ENCODE data around the gene CST6. TPM values are rescaled to one million over a fixed set of nuclear protein-coding genes. Genes with fewer than 3 reads are reported as not detected.

The CST6 gene
- total and polyA plus RNA-seq, 2 of the 4 experiments (the other 2 are of a cell fraction) = 0.54 to 3.0 TPM

- Histone ChIP-seq H3K14ac (replicated peaks; ENCODE audit: low read depth, low read length) (no peak overlapping the region), H3K79me1 (ENCODE audit: low read depth in 1 of 2, low read length in 2 of 2) (no peaks in the 10 kb centered on the region), H3K4me1 (ENCODE audit: control insufficient read depth, insufficient read depth, low read length) (no peaks in the 10 kb centered on the region; the same call in 1 of the 2 replicates), H2BK20ac (ENCODE audit: low read depth, low read length) (no peak overlapping the region), H4K20me1 (ENCODE audit: insufficient read depth, low read length) (0 out of 2 replicates have a peak, but pooled peaks cover 3% of the 10 kb centered on the region), H4K5ac (ENCODE audit: low read depth, low read length) (no peak overlapping the region), H3K9ac (ENCODE audit: low read depth, low read length) (no peak overlapping the region), H3K56ac (ENCODE audit: extremely low read depth, insufficient read depth, low read length) (no peak overlapping the region), H3K9me1 (ENCODE audit: insufficient read depth, low read length) (no peaks in the 10 kb centered on the region), H3K27me3 (ENCODE audit: control insufficient read depth, insufficient read depth, low read length) (peaks cover 15% of the 10 kb centered on the region), H2BK5ac (ENCODE audit: low read depth, low read length, poor library complexity, severe bottlenecking) (no peak overlapping the region), H2BK120ac (ENCODE audit: low read depth, low read length) (no peak overlapping the region), H3K23ac (ENCODE audit: low read depth, low read length) (no peak overlapping the region), H3K4me2 (ENCODE audit: low read depth, low read length) (no peak overlapping the region), H2BK15ac (ENCODE audit: low read depth, low read length) (no peak overlapping the region), H3K36me3 (ENCODE audit: control insufficient read depth, insufficient read depth, low read length) (no peaks in the 10 kb centered on the region), H2AFZ (replicated peaks; ENCODE audit: low read length, poor library complexity) (no peak overlapping the region), H2AK5ac (ENCODE audit: low read depth, low read length) (no peak overlapping the region), H4K8ac (ENCODE audit: low read depth in 2 of 2, low read length in 2 of 2) (no peak overlapping the region), H3K27ac (ENCODE audit: insufficient read depth, low read length) (no peak overlapping the region), H3K4ac (ENCODE audit: low read depth, low read length) (no peak overlapping the region), H3K18ac (ENCODE audit: low read depth, low read length) (no peak overlapping the region), H3K4me3 (ENCODE audit: insufficient read depth, low read depth, low read length) (no peak overlapping the region), H3K9me3 (ENCODE audit: control insufficient read depth, insufficient read depth, low read length) (peaks cover 7% of the 10 kb centered on the region; the same call in 1 of the 2 replicates), H2AK9ac (replicated peaks; ENCODE audit: low read depth, low read length, poor library complexity) (no peak overlapping the region), H4K91ac (ENCODE audit: insufficient read depth, low read depth, low read length) (no peak overlapping the region)
- dilution Hi-C loops (cut with HindIII; ENCODE audit: low sequenced_read_pairs, unreplicated experiment) = no loop called here
- ChIA-PET POLR2A (ENCODE audit: unreplicated experiment) (interaction anchor here (0.5 kb wide), 1 partner anchor 15 kb away, joined by 4 read pairs; no protein-coding TSS in a partner anchor), CTCF (interaction anchor here (1.2 kb wide), 1 partner anchor 13 kb away, joined by 4 read pairs; no protein-coding TSS in a partner anchor)
- in situ Hi-C loops (cut with MboI; ENCODE audit: low sequenced_read_pairs) = no loop called here
- no TSS peak for BruUV-seq (replicated peaks)
- WGBS, 2 experiments (ENCODE audit: extremely low coverage in 2 of 2, insufficient read length in 1 of 2) = 70% methylated on average over 2 of the region's 9 CpGs; no CpG with 5 or more reads in 1 of the 2 experiments
- DNase-seq (no peak), ATAC-seq (ENCODE audit: low read depth) (no peak)
- intact Hi-C loops (cut with micrococcal nuclease) = no loop called here
- no peak for TF ChIP-seq BHLHE40 (IDR thresholded peaks at IDR 0.05; ENCODE audit: low read depth, low read length)
- TF ChIP-seq ELK1 (IDR thresholded peaks at IDR 0.05; ENCODE audit: borderline replicate concordance, low read depth, low read length) = no peak
- TF ChIP-seq SMC3 (IDR thresholded peaks at IDR 0.05; ENCODE audit: low read depth, low read length) = no peak
- TF ChIP-seq MAFK (IDR thresholded peaks at IDR 0.05; ENCODE audit: low read depth, low read length) = no peak
- no peak for TF ChIP-seq FOS (IDR thresholded peaks at IDR 0.05; ENCODE audit: low read depth, low read length)
- no peak for TF ChIP-seq CTCF (conservative IDR thresholded peaks at IDR 0.05; ENCODE audit: low read depth, low read length)
- TF ChIP-seq CHD1 (IDR thresholded peaks at IDR 0.05; ENCODE audit: low read depth, low read length) = no peak
- no peak for TF ChIP-seq RAD21 (IDR thresholded peaks at IDR 0.05; ENCODE audit: low read length)
- TF ChIP-seq MXI1 (IDR thresholded peaks at IDR 0.05; ENCODE audit: borderline replicate concordance, low read depth, low read length) = no peak
- no peak for TF ChIP-seq USF2 (IDR thresholded peaks at IDR 0.05; ENCODE audit: low read depth, low read length)
- TF ChIP-seq POLR2A (IDR thresholded peaks at IDR 0.05; ENCODE audit: low read depth, low read length) = no peak
Observed at GRCh38 chr11:66035653-66036333, 24.0 kb downstream of the CST6 start.

Data from IMR-90 (cell line).